ENCODE data around the gene EEF2. TPM values are rescaled to one million over a fixed set of nuclear protein-coding genes. Genes with fewer than 3 reads are reported as not detected.

Gene EEF2
- total RNA-seq = 1,000 to 10,000 TPM in 1 of 2 donors, 100 to 1,000 TPM in 1; 945 to 1,090 TPM
- polyA plus RNA-seq = 100 to 1,000 TPM; 244 to 691 TPM

- H3K27me3 ChIP-seq (ENCODE audit: control insufficient read depth in 4 of 4, insufficient read depth in 4 of 4, low read length in 3 of 4) = no peaks in the 10 kb centered on the region
- TF ChIP-seq RAD21 (IDR thresholded peaks at IDR 0.05) (no peak), TAF1 (conservative IDR thresholded peaks at IDR 0.05) (peak; percentile 99), HNF4G (IDR thresholded peaks at IDR 0.05) (no peak), ATF3 (IDR thresholded peaks at IDR 0.05) (peak; percentile 50), JUND (IDR thresholded peaks at IDR 0.05) (peak; percentile 28 to 75), RXRA (IDR thresholded peaks at IDR 0.05) (no peak), REST (IDR thresholded peaks at IDR 0.05) (peak; percentile 94), EGR1 (IDR thresholded peaks at IDR 0.05; ENCODE audit: low read depth in 2 of 2) (no peak), ZBTB33 (IDR thresholded peaks at IDR 0.05) (no peak), SP1 (IDR thresholded peaks at IDR 0.05) (peak; percentile 44), YY1 (IDR thresholded peaks at IDR 0.05) (peak; percentile 96), FOXA1 (IDR thresholded peaks at IDR 0.05) (no peak), FOXA2 (IDR thresholded peaks at IDR 0.05) (no peak), GABPA (IDR thresholded peaks at IDR 0.05 in 1 of 2, conservative IDR thresholded peaks at IDR 0.05 in 1 of 2) (no peak), HNF4A (conservative IDR thresholded peaks at IDR 0.05) (no peak), NR2F2 (IDR thresholded peaks at IDR 0.05) (no peak)
- TF ChIP-seq, protein P1, sequence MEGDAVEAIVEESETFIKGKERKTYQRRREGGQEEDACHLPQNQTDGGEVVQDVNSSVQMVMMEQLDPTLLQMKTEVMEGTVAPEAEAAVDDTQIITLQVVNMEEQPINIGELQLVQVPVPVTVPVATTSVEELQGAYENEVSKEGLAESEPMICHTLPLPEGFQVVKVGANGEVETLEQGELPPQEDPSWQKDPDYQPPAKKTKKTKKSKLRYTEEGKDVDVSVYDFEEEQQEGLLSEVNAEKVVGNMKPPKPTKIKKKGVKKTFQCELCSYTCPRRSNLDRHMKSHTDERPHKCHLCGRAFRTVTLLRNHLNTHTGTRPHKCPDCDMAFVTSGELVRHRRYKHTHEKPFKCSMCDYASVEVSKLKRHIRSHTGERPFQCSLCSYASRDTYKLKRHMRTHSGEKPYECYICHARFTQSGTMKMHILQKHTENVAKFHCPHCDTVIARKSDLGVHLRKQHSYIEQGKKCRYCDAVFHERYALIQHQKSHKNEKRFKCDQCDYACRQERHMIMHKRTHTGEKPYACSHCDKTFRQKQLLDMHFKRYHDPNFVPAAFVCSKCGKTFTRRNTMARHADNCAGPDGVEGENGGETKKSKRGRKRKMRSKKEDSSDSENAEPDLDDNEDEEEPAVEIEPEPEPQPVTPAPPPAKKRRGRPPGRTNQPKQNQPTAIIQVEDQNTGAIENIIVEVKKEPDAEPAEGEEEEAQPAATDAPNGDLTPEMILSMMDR (IDR thresholded peaks at IDR 0.05; ENCODE audit: low read depth, low read length, missing input control) = no peak
- TF ChIP-seq, protein P2, sequence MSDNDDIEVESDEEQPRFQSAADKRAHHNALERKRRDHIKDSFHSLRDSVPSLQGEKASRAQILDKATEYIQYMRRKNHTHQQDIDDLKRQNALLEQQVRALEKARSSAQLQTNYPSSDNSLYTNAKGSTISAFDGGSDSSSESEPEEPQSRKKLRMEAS (IDR thresholded peaks at IDR 0.05) = no peak
- WGBS = under 1% methylated on average over 80 of the region's 80 CpGs
- peak within 1 kb of the TSS; percentile 84 to 99 for H3K9ac ChIP-seq (ENCODE audit: low read depth in 1 of 2, low read length in 2 of 2)
- peaks cover 0 to 38% (median 31%) of the 10 kb centered on the region in 4 donors for H3K4me1 ChIP-seq (ENCODE audit: control insufficient read depth in 4 of 4, insufficient read depth in 4 of 4, low read length in 3 of 4)
- H3K36me3 ChIP-seq (ENCODE audit: control insufficient read depth in 4 of 4, insufficient read depth in 3 of 4, low read depth in 1 of 4, low read length in 3 of 4) = peaks cover 25 to 38% (median 35%) of the 10 kb centered on the region in 4 donors
- peak within 1 kb of the TSS; percentile 74 to 99 (median 98) for H3K4me3 ChIP-seq (ENCODE audit: low read depth in 1 of 3, low read length in 3 of 3)
- peak within 1 kb of the TSS; percentile 91 to 97 for H3K27ac ChIP-seq (ENCODE audit: low read depth in 1 of 2, low read length in 2 of 2)
- peak; percentile 93 for DNase-seq (ENCODE audit: low spot score)
- no peaks in the 10 kb centered on the region for H3K9me3 ChIP-seq (ENCODE audit: control insufficient read depth in 4 of 4, low read length in 3 of 4)
Measured at GRCh38 chr19:3984908-3985642, at the start of gene EEF2. EEF2 (minus strand) TSS chr19:3985463; CDS start chr19:3985380, 83 bp downstream.
